Dendritic cell treated with granulocyte-macrophage colony-stimulating factor and Interleukin-4, amounts not matched to agents 40 ng/mL and 50 ng/mL, for 4 days (primary cell): ENCODE data around the gene SRPK3.

ENCODE experiments used
- H3K27ac Mint-ChIP-seq: one replicate; pipeline ENCODE4 v1.8.0; 2022; ENCODE audit warnings: mild to moderate bottlenecking, mixed read lengths
- H3K27me3 Mint-ChIP-seq: one replicate; pipeline ENCODE4 v1.8.0; 2022; ENCODE audit warnings: mild to moderate bottlenecking, mixed read lengths
- H3K36me3 Mint-ChIP-seq: one replicate; pipeline ENCODE4 v1.8.0; 2022; ENCODE audit warnings: low read depth, mixed read lengths
- H3K4me1 Mint-ChIP-seq: one replicate; pipeline ENCODE4 v1.8.0; 2022; ENCODE audit warnings: low read depth, mixed read lengths
- H3K4me3 Mint-ChIP-seq: one replicate; pipeline ENCODE4 v1.8.0; 2022; ENCODE audit warnings: mild to moderate bottlenecking, moderate library complexity, mixed read lengths
- H3K9me3 Mint-ChIP-seq: one replicate; pipeline ENCODE4 v1.8.0; 2022; ENCODE audit warnings: mixed read lengths
- intact Hi-C: fragments of 100-400 bp; cut with micrococcal nuclease; formaldehyde crosslinking; loops from one replicate; pipeline ENCODE4 v1.15.0; 2022

SRPK3 gene

DNA sequence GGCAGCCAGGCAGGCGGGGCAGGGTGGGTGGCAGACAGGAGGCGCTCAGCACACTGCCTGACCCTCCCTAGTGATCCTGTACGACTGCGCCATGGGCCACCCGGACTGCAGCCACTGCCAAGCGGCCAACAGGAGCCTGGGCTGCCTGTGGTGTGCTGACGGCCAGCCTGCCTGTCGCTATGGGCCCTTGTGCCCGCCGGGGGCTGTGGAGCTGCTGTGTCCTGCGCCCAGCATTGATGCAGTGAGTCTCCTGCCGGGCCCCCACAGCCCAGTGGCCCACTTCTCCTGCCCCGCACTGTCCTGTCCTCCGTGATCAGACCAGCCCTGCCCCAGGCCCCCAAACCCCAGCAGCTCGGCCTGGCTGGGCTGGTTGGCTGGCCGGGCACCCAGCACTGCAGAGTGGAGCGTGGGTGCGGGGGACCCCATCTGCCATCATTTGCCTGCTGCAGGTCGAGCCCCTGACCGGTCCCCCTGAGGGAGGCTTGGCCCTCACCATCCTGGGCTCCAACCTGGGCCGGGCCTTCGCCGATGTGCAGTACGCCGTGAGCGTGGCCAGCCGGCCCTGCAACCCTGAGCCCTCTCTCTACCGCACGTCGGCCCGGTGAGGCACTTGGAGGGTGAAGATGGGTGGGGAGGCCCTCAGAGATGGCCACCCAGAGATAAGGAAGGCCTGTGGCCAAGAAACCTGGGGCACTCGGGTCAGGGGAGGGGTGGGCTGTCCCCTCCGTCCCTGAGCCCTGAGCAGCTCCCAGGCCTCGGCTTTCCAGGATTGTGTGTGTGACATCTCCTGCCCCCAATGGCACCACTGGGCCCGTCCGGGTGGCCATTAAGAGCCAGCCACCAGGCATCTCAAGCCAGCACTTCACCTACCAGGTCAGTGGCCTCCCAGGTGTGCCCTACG lies 9.2 kb upstream of the SRPK3 start:
- no peak overlapping the region for H3K27ac Mint-ChIP-seq
- no peaks in the 10 kb centered on the region for H3K36me3 Mint-ChIP-seq
- intact Hi-C loops = no loop called here
- no peak overlapping the region for H3K4me3 Mint-ChIP-seq
- no peaks in the 10 kb centered on the region for H3K9me3 Mint-ChIP-seq
- peaks cover 17% of the 10 kb centered on the region for H3K27me3 Mint-ChIP-seq
- H3K4me1 Mint-ChIP-seq = peaks cover 9% of the 10 kb centered on the region

DNA sequence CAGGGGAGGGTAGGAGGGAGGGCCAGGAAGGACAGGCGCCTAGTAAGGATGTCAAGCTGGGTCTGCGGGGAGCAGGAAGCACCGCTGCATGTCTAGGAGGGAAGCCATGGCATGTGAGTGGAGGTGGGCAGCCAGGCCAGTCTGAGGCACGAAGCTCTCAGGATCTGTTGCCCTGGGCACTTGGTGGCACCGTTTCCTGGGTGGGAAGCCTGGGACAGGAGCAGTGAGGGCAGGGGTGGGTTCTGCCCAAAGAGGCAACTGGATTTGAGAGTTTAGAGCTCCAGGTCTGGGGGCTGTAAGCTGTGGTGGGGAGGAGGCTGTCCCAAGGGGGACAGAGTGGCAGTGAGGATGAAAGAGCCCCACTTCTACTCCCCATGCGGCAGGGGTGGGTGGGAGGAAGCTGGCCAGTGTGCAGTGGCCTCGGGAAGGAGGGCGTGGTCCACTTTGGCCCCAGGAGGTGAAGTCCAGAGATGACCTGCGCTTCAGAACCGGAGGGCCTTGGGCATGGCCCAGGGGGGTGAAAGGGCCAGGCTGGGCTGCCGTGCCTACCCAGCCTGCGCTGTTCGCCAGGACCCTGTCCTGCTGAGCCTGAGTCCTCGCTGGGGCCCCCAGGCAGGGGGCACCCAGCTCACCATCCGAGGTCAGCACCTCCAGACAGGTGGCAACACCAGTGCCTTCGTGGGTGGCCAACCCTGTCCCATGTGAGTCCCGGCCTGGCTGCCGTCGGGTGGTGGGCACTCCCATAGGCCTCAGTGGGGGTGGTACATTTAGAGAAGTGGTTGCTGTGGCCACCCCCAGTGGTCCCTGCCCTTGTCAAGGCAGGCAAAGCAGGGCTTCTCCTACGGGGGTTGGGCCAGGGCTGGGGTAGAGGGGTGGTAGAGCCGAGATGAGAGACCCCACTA lies 8.3 kb upstream of the SRPK3 start:
- Mint-ChIP-seq H3K27me3 (peaks cover 12% of the 10 kb centered on the region), H3K4me3 (no peak overlapping the region), H3K27ac (no peak overlapping the region), H3K36me3 (no peaks in the 10 kb centered on the region), H3K9me3 (no peaks in the 10 kb centered on the region), H3K4me1 (peaks cover 5% of the 10 kb centered on the region)
- intact Hi-C loops = no loop called here

DNA sequence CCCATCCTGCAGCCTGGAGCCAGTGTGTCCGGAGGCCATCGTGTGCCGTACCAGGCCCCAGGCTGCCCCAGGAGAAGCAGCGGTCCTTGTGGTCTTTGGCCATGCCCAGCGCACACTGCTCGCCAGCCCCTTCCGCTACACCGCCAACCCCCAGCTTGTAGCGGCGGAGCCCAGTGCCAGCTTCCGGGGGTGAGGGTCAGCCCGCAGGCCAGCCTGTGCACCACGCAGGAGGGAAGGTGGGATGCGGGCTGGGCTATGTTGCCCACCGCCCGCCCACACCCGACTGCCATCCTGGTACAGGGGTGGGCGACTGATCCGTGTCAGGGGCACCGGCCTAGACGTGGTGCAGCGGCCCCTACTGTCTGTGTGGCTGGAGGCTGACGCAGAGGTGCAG lies 7.6 kb upstream of the SRPK3 start:
- Mint-ChIP-seq H3K4me1 (peaks cover 5% of the 10 kb centered on the region), H3K9me3 (no peaks in the 10 kb centered on the region), H3K36me3 (no peaks in the 10 kb centered on the region), H3K27me3 (peaks cover 11% of the 10 kb centered on the region), H3K4me3 (no peak overlapping the region), H3K27ac (no peak overlapping the region)
- intact Hi-C loops = no loop called here

- no peaks in the 10 kb centered on the region for H3K36me3 Mint-ChIP-seq
- H3K27ac Mint-ChIP-seq = no peak overlapping the region
- intact Hi-C loops = no loop called here
- H3K9me3 Mint-ChIP-seq = no peaks in the 10 kb centered on the region
- no peak overlapping the region for H3K4me3 Mint-ChIP-seq
- peaks cover 14% of the 10 kb centered on the region for H3K27me3 Mint-ChIP-seq
- H3K4me1 Mint-ChIP-seq = peaks cover 5% of the 10 kb centered on the region
Measured at GRCh38 chrX:153773741-153774575, 6.9 kb upstream of the SRPK3 start.

DNA sequence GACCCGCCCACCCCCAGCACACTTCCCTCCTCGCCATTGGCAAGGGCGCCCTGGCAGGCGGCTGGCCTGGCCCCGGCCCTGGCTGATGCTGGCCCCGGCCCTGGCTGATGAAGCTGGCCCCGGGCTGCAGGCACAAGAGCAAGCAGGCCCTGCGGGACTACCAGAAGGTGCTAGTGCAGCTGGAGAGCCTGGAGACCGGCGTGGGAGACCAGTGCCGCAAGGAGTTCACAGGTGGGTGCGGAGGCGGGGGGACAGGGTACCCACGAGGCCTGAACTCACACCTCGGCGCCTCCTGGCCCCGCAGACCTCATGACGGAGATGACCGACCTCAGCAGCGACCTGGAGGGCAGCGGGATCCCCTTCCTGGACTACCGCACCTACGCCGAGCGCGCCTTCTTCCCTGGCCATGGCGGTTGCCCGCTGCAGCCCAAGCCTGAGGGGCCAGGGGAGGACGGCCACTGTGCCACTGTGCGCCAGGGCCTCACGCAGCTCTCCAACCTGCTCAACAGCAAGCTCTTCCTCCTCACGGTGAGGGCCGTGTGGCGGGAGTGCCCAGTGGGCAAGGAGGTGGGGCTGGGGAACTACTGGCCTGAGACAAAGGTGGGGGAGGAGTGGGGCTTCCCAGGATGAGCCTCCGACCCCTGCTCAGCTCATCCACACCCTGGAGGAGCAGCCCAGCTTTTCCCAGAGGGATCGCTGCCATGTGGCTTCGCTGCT lies 6.1 kb upstream of the SRPK3 start:
- intact Hi-C loops = no loop called here
- Mint-ChIP-seq H3K27me3 (peaks cover 19% of the 10 kb centered on the region), H3K27ac (no peak overlapping the region), H3K4me1 (peaks cover 5% of the 10 kb centered on the region), H3K36me3 (no peaks in the 10 kb centered on the region), H3K9me3 (no peaks in the 10 kb centered on the region), H3K4me3 (no peak overlapping the region)

DNA sequence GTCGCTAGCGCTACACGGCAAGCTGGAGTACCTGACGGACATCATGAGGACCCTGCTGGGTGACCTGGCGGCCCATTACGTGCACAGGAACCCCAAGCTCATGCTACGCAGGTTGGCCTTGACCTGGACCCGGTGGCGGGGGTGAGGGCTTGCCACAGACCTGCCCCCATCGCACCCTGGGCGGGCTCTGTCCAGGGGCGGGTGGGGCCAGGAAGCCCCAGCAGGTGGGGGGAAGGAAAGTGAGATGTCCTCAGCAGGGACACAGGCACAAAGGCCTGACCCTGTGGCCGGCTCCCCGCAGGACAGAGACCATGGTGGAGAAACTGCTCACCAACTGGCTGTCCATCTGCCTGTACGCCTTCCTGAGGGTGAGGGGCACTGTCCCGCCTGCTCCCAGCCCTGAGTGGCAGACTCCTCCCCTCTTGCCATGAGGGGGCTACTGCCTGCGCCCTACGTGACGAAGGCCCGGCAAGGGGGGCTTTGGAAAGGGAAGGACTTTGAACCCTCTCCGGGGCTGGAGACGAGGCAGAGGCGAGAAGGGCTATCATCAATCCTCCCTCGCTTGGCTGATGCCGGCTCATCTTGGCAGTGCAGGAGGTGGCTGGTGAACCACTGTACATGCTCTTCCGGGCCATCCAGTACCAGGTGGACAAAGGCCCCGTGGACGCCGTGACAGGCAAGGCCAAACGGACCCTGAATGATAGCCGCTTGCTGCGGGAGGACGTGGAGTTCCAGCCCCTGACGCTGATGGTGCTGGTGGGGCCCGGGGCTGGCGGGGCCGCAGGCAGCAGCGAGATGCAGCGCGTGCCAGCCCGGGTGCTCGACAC lies 5.3 kb upstream of the SRPK3 start:
- Mint-ChIP-seq H3K27me3 (peaks cover 21% of the 10 kb centered on the region), H3K36me3 (no peaks in the 10 kb centered on the region), H3K27ac (no peak overlapping the region), H3K9me3 (no peaks in the 10 kb centered on the region), H3K4me1 (peaks cover 6% of the 10 kb centered on the region), H3K4me3 (no peak overlapping the region)
- intact Hi-C loops = no loop called here

DNA sequence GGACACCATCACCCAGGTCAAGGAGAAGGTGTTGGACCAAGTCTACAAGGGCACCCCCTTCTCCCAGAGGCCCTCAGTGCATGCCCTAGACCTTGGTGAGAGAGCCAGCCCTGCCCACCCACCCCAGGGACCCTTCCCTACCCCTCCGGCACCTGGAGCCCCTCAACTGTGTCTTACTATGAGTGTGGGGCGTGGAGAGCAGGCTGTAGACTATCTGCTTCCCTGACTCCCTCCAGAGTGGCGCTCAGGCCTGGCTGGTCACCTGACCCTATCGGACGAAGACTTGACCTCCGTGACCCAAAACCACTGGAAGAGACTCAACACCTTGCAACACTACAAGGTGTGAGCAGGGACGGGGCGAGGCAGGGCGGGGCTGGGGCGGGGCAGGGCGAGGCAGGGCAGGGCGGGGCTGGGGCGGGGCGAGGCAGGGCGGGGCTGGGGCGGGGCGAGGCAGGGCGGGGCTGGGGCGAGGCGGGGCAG lies 4.7 kb upstream of the SRPK3 start:
- no peak overlapping the region for H3K27ac Mint-ChIP-seq
- H3K4me3 Mint-ChIP-seq = no peak overlapping the region
- H3K36me3 Mint-ChIP-seq = no peaks in the 10 kb centered on the region
- H3K9me3 Mint-ChIP-seq = no peaks in the 10 kb centered on the region
- peaks cover 7% of the 10 kb centered on the region for H3K4me1 Mint-ChIP-seq
- peaks cover 22% of the 10 kb centered on the region for H3K27me3 Mint-ChIP-seq
- intact Hi-C loops = no loop called here

GRCh38 chrX:153776611-153777045 lies 4.2 kb upstream of the SRPK3 start:
- H3K36me3 Mint-ChIP-seq = no peaks in the 10 kb centered on the region
- peaks cover 27% of the 10 kb centered on the region for H3K27me3 Mint-ChIP-seq
- peaks cover 7% of the 10 kb centered on the region for H3K4me1 Mint-ChIP-seq
- no peak overlapping the region for H3K4me3 Mint-ChIP-seq
- H3K27ac Mint-ChIP-seq = no peak overlapping the region
- intact Hi-C loops = no loop called here
- H3K9me3 Mint-ChIP-seq = no peaks in the 10 kb centered on the region

- H3K4me1 Mint-ChIP-seq = peaks cover 7% of the 10 kb centered on the region
- no peaks in the 10 kb centered on the region for H3K9me3 Mint-ChIP-seq
- peaks cover 29% of the 10 kb centered on the region for H3K27me3 Mint-ChIP-seq
- no peak overlapping the region for H3K27ac Mint-ChIP-seq
- H3K36me3 Mint-ChIP-seq = peaks cover 1% of the 10 kb centered on the region
- intact Hi-C loops = no loop called here
- no peak overlapping the region for H3K4me3 Mint-ChIP-seq
Measured at GRCh38 chrX:153777261-153778090, 3.4 kb upstream of the SRPK3 start.

- peaks cover 33% of the 10 kb centered on the region for H3K27me3 Mint-ChIP-seq
- peaks cover 7% of the 10 kb centered on the region for H3K4me1 Mint-ChIP-seq
- peaks cover 8% of the 10 kb centered on the region for H3K36me3 Mint-ChIP-seq
- H3K27ac Mint-ChIP-seq = no peak overlapping the region
- H3K4me3 Mint-ChIP-seq = no peak overlapping the region
- no peaks in the 10 kb centered on the region for H3K9me3 Mint-ChIP-seq
- intact Hi-C loops = no loop called here
Measured at GRCh38 chrX:153778181-153778580, 2.7 kb upstream of the SRPK3 start.

GRCh38 chrX:153778684-153779101 lies 2.1 kb upstream of the SRPK3 start:
- intact Hi-C loops = no loop called here
- no peak overlapping the region for H3K4me3 Mint-ChIP-seq
- no peaks in the 10 kb centered on the region for H3K9me3 Mint-ChIP-seq
- peaks cover 13% of the 10 kb centered on the region for H3K36me3 Mint-ChIP-seq
- H3K4me1 Mint-ChIP-seq = peaks cover 7% of the 10 kb centered on the region
- peaks cover 37% of the 10 kb centered on the region for H3K27me3 Mint-ChIP-seq
- no peak overlapping the region for H3K27ac Mint-ChIP-seq
